ENCODE results near the gene TM7SF2.
"Not testable (repeated sequence)": the region's sequence is repeated elsewhere in the genome, so short reads cannot be mapped to it uniquely, and the experiment has no call there.

The TM7SF2 gene

DNA sequence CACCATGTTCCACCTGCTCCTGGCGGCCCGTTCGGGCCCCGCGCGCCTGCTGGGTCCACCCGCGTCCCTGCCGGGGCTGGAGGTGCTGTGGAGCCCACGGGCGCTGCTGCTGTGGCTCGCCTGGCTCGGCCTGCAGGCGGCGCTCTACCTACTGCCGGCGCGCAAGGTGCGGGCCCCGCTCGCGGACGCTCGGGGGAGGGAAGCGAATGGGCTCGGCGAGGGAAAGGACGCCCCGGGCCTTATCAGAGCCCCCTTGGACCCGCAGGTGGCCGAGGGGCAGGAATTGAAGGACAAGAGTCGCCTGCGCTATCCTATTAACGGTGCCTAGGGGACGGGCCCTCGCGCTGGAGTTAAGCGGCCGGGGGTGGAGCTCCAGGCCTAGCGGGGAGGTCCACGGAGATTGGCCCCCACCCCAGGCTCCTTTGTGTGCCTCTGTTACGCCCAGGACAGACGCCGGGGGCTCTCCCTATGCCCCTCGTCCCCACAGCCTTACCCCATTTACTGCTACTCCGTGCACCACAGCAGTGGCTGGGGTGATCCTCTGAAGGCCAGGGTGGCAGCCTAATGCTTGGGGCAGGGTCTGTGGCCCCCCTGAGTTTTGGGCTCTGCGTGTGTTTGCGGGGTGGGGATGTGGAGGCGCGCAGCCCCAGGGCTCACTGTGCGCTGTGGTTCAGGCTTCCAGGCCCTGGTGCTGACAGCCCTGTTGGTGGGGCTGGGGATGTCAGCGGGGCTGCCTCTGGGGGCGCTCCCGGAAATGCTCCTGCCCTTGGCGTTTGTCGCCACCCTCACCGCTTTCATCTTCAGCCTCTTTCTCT, 1.1 kb downstream of the TM7SF2 start:
- peak overlapping the region; percentile 75 for H3K4me3 ChIP-seq
- peaks cover 23% of the 10 kb centered on the region for H3K4me1 ChIP-seq
- DNase-seq (ENCODE audit: low spot score in 2 of 2): peak; percentile 44 to 80
- in situ Hi-C loops (cut with MboI; ENCODE audit: low sequenced_read_pairs): loop anchor here (10.0 to 25.0 kb wide), 2 partner anchors 268 to 850 kb away; partner anchors contain the start of genes CDC42BPG and PLCB3
- no peaks in the 10 kb centered on the region for H3K27me3 ChIP-seq (ENCODE audit: low read depth)
- peaks cover 33% of the 10 kb centered on the region for H3K36me3 ChIP-seq (replicated peaks)
- H3K9me3 ChIP-seq: no peaks in the 10 kb centered on the region

DNA sequence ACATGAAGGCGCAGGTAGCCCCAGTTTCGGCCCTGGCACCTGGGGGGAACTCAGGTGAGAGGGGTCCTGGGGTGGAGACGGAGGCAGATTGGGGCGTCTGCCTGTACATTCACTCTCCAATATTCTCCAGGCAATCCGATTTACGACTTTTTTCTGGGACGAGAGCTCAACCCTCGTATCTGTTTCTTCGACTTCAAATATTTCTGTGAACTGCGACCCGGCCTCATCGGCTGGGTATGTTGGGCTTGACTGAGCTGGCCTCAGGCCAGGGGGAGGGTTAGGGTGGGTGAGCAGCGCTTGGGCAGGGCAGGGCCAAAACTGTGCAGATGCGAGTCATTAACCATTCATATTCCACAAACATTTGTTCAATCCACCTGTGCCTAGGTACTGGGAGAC, 1.7 kb downstream of the TM7SF2 start:
- DNase-seq (ENCODE audit: low spot score in 2 of 2): peak in 1 of 2 experiments; percentile 62
- in situ Hi-C loops (cut with MboI; ENCODE audit: low sequenced_read_pairs): loop anchor here (10.0 to 25.0 kb wide), 2 partner anchors 269 to 851 kb away; partner anchors contain the start of genes CDC42BPG and PLCB3
- H3K4me3 ChIP-seq: peak overlapping the region; percentile 75
- H3K4me1 ChIP-seq: peaks cover 25% of the 10 kb centered on the region
- H3K9me3 ChIP-seq: no peaks in the 10 kb centered on the region
- H3K27me3 ChIP-seq (ENCODE audit: low read depth): no peaks in the 10 kb centered on the region
- H3K36me3 ChIP-seq (replicated peaks): peaks cover 38% of the 10 kb centered on the region

- Histone ChIP-seq H3K4me3 (peak overlapping the region; percentile 75), H3K36me3 (replicated peaks) (peaks cover 40% of the 10 kb centered on the region)
- in situ Hi-C loops (cut with MboI; ENCODE audit: low sequenced_read_pairs): loop anchor here (10.0 to 25.0 kb wide), 2 partner anchors 269 to 852 kb away; partner anchors contain the start of genes CDC42BPG and PLCB3
Measured at GRCh38 chr11:65113839-65114238, 2.2 kb downstream of the TM7SF2 start.

DNA sequence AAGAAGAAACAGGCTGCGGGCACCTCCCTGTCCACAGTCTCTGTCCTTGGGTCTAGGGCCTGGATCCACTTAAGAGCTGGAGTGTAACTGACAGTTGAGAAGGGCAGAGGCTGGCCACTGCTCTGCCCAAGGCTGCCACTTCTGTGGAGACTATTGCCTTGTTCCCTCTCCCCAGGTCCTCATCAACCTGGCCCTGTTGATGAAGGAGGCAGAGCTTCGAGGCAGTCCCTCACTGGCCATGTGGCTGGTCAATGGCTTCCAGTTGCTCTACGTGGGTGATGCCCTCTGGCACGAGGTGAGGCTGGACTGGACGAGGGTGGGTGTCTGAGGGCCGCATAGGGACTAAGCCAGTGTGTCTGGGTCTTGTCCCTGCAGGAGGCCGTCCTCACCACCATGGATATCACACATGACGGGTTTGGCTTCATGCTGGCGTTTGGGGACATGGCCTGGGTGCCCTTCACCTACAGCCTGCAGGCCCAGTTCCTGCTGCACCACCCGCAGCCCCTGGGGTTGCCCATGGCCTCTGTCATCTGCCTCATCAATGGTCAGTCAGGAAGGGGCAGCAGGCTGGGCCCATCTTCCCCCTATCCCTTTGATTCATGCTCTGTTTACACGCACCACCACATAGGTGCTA, 3.0 kb downstream of the TM7SF2 start:
- Histone ChIP-seq H3K36me3 (replicated peaks) (peaks cover 44% of the 10 kb centered on the region), H3K9me3 (no peaks in the 10 kb centered on the region), H3K4me3 (no peak overlapping the region), H3K27me3 (ENCODE audit: low read depth) (no peaks in the 10 kb centered on the region), H3K4me1 (peaks cover 25% of the 10 kb centered on the region)
- in situ Hi-C loops (cut with MboI; ENCODE audit: low sequenced_read_pairs): loop anchor here (10.0 to 25.0 kb wide), 2 partner anchors 270 to 852 kb away; partner anchors contain the start of genes CDC42BPG and PLCB3
- no peak for DNase-seq (ENCODE audit: low spot score in 2 of 2)

More at GRCh38 chr11:65113839-65114238, 2.2 kb downstream of the TM7SF2 start:
- peaks cover 25% of the 10 kb centered on the region for H3K4me1 ChIP-seq
- DNase-seq (ENCODE audit: low spot score in 2 of 2): no peak
- H3K9me3 ChIP-seq: no peaks in the 10 kb centered on the region
- H3K27me3 ChIP-seq (ENCODE audit: low read depth): no peaks in the 10 kb centered on the region

DNA sequence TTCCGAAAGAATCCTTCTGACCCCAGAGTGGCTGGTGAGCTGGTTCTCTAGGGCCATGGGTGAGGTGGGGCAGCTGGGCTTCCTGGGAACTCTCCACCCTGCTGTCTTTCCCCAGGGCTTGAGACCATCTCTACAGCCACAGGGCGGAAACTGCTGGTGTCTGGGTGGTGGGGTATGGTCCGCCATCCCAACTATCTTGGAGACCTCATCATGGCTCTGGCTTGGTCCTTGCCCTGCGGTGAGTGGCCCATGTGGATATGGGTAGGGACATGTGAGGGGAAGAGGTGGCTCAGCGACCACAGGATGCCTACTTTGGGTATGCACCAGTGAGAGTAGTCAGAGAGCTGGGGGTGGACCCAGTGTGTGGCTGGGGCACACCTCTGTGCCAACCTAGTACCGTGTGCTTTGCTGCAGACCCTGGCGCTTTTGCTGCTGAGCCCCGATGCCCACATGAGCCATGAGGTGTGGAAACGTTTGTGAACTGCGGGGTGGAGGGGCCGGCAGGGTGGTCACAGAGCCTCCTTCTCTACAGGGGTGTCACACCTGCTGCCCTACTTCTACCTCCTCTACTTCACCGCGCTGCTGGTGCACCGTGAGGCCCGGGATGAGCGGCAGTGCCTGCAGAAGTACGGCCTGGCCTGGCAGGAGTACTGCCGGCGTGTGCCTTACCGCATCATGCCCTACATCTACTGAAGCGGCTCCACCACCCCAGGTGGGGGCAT, 3.9 kb downstream of the TM7SF2 start:
- Histone ChIP-seq H3K36me3 (replicated peaks) (peaks cover 52% of the 10 kb centered on the region), H3K4me3 (no peak overlapping the region; the same call in 1 of the 2 replicates), H3K9me3 (no peaks in the 10 kb centered on the region), H3K27me3 (ENCODE audit: low read depth) (no peaks in the 10 kb centered on the region), H3K4me1 (peaks cover 25% of the 10 kb centered on the region)
- peak in 1 of 2 experiments; percentile 15 for DNase-seq (ENCODE audit: low spot score in 2 of 2)
- in situ Hi-C loops (cut with MboI; ENCODE audit: low sequenced_read_pairs): loop anchor here (10.0 to 25.0 kb wide), 2 partner anchors 271 to 853 kb away; partner anchors contain the start of genes CDC42BPG and PLCB3

- H3K4me3 ChIP-seq: peak overlapping the region; percentile 88
- in situ Hi-C loops (cut with MboI; ENCODE audit: low sequenced_read_pairs): loop anchor here (10.0 to 25.0 kb wide), 2 partner anchors 272 to 854 kb away; partner anchors contain the start of genes CDC42BPG and PLCB3
- peaks cover 28% of the 10 kb centered on the region for H3K4me1 ChIP-seq
- peaks cover 56% of the 10 kb centered on the region for H3K36me3 ChIP-seq (replicated peaks)
- no peaks in the 10 kb centered on the region for H3K27me3 ChIP-seq (ENCODE audit: low read depth)
- DNase-seq (ENCODE audit: low spot score in 2 of 2): peak in 1 of 2 experiments; percentile 39
- H3K9me3 ChIP-seq: no peaks in the 10 kb centered on the region
Measured at GRCh38 chr11:65116370-65117205, 4.9 kb downstream of the TM7SF2 start.

- H3K36me3 ChIP-seq (replicated peaks): peaks cover 60% of the 10 kb centered on the region
- no peaks in the 10 kb centered on the region for H3K27me3 ChIP-seq (ENCODE audit: low read depth)
- in situ Hi-C loops (cut with MboI; ENCODE audit: low sequenced_read_pairs): loop anchor here (10.0 to 25.0 kb wide), 2 partner anchors 273 to 855 kb away; partner anchors contain the start of genes CDC42BPG and PLCB3
Measured at GRCh38 chr11:65117206-65118096, 5.8 kb downstream of the TM7SF2 start, which contains the start of gene ZNHIT2. Gene ZNHIT2, minus strand, starts transcription at chr11:65117701. Its CDS starts 48 bp downstream, at chr11:65117653.

GRCh38 chr11:65118097-65118837, 6.6 kb downstream of the TM7SF2 start:
- in situ Hi-C loops (cut with MboI; ENCODE audit: low sequenced_read_pairs): loop anchor here (10.0 to 25.0 kb wide), 2 partner anchors 273 to 856 kb away; partner anchors contain the start of genes CDC42BPG and PLCB3
- DNase-seq (ENCODE audit: low spot score in 2 of 2): peak in 1 of 2 experiments; percentile 21
- H3K27me3 ChIP-seq (ENCODE audit: low read depth): no peaks in the 10 kb centered on the region
- H3K9me3 ChIP-seq: no peaks in the 10 kb centered on the region
- peaks cover 27% of the 10 kb centered on the region for H3K4me1 ChIP-seq
- H3K36me3 ChIP-seq (replicated peaks): peaks cover 62% of the 10 kb centered on the region
- H3K4me3 ChIP-seq: peak overlapping the region; percentile 88

More at GRCh38 chr11:65117206-65118096, 5.8 kb downstream of the TM7SF2 start, which contains the start of gene ZNHIT2:
- Histone ChIP-seq H3K9me3 (no peaks in the 10 kb centered on the region), H3K4me1 (peaks cover 28% of the 10 kb centered on the region), H3K4me3 (peak within 1 kb of the TSS; percentile 88)
- DNase-seq (ENCODE audit: low spot score in 2 of 2): peak; percentile 96 to 100

DNA sequence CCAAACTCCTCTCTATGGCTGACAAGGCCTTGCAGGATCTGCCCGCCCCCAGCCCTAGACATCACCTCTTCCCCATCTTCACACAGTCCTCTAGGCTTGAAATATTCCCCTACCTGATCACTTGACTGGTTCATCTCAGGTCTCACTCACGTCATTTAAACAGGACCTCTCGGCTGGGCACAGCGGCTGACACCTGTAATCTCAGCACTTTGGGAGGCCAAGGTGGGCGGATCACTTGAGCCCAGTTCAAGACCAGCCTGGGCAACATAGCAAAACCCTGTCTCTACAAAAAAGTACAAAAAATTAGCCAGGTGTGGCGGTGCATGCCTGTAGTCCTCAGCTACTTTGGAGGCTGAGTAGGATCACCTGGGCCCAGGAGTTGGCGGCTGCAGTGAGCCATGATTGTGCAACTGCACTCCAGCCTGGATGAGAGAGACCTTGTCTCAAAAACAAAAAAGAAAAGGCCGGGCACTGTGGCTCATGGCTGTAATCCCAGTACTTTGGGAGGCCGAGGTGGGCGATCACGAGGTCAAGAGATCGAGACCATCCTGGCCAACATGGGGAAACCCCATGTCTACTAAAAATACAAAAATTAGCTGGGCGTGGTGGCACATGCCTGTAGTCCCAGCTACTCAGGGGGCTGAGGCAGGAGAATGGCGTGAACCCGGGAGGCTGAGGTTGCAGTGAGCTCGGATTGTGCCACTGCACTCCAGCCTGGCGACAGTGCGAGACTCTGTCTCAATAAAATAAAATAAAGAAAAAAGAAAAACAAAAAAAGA, 7.4 kb downstream of the TM7SF2 start:
- H3K27me3 ChIP-seq (ENCODE audit: low read depth); H3K9me3 ChIP-seq; H3K4me3 ChIP-seq; DNase-seq (ENCODE audit: low spot score in 2 of 2): not testable (repeated sequence)
- Histone ChIP-seq H3K36me3 (replicated peaks) (peaks cover 65% of the 10 kb centered on the region), H3K4me1 (peaks cover 29% of the 10 kb centered on the region)
- in situ Hi-C loops (cut with MboI; ENCODE audit: low sequenced_read_pairs): loop anchor here (10.0 to 25.0 kb wide), 2 partner anchors 274 to 857 kb away; partner anchors contain the start of genes CDC42BPG and PLCB3

GRCh38 chr11:65119670-65119995, 8.0 kb downstream of the TM7SF2 start:
- H3K4me3 ChIP-seq: no peak overlapping the region
- H3K4me1 ChIP-seq: peaks cover 29% of the 10 kb centered on the region
- in situ Hi-C loops (cut with MboI; ENCODE audit: low sequenced_read_pairs): loop anchor here (10.0 to 25.0 kb wide), 2 partner anchors 275 to 857 kb away; partner anchors contain the start of genes CDC42BPG and PLCB3
- peaks cover 70% of the 10 kb centered on the region for H3K36me3 ChIP-seq (replicated peaks)
- DNase-seq (ENCODE audit: low spot score in 2 of 2): no peak
- no peaks in the 10 kb centered on the region for H3K27me3 ChIP-seq (ENCODE audit: low read depth)
- H3K9me3 ChIP-seq: no peaks in the 10 kb centered on the region
